A549 (cell line): ENCODE data around the gene PCBP3.

Experiments
- BHLHE40 ChIP-seq: IDR thresholded peaks from 2 replicates; pipeline ENCODE4 v1.6.1; 2012; ENCODE audit warnings: low read depth, low read length, inconsistent platforms
- EP300 ChIP-seq, 2 experiments: fragments of >200 bp; sonication (Bioruptor Twin); formaldehyde crosslinking; IDR thresholded peaks; 2 replicates in 1 of 2; 3 replicates in 1 of 2; pipeline ENCODE4 v1.6.1; 2016 to 2017
- GATA3 ChIP-seq: IDR thresholded peaks from 2 replicates; pipeline ENCODE4 v1.6.1; 2012; ENCODE audit warnings: borderline replicate concordance
- MAFK ChIP-seq: fragments of 450-650 bp; IDR thresholded peaks from 2 replicates; pipeline ENCODE4 v1.6.1; 2014; ENCODE audit not compliant: partially characterized antibody
- POLR2A ChIP-seq: IDR thresholded peaks from 2 replicates; pipeline ENCODE4 v1.6.1; 2012; ENCODE audit warnings: mild to moderate bottlenecking, low read length
- SREBF2 ChIP-seq: fragments of 450-650 bp; IDR thresholded peaks from 2 replicates; pipeline ENCODE4 v1.6.1; 2014; ENCODE audit warnings: mild to moderate bottlenecking, moderate library complexity
- TF ChIP-seq, protein P1 (sequence below): IDR thresholded peaks from 2 replicates; pipeline ENCODE4 v1.6.1; 2012
- TF ChIP-seq, protein P2 (sequence below): fragments of >200 bp; sonication (Bioruptor Twin); formaldehyde crosslinking; IDR thresholded peaks from 3 replicates; pipeline ENCODE4 v1.5.1; 2016

DNA sequence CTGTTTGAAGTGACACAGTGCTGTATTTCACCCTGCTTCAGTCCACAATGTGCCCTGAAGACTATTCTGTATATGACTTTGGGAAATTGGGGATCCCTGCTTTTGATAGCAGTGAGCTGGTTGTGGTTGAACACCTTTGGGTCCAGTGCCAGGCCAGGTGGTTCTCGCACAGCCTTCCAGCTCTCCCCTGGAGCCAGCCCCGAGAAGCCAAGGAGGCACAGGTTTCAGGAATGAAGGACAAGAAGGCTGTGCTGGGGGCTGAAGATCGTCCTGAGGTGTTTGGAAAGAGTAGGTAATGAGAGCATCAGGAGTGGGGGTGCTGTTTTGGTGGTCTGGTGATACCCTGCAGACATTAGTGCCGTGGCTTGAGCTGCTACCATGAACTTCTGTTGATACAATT is 206.7 kb downstream of the PCBP3 start:
- TF ChIP-seq GATA3 (no peak), SREBF2 (no peak), MAFK (no peak), POLR2A (no peak), BHLHE40 (no peak), EP300 (IDR thresholded peaks at IDR 0.05) (no peak)
- TF ChIP-seq, protein P1, sequence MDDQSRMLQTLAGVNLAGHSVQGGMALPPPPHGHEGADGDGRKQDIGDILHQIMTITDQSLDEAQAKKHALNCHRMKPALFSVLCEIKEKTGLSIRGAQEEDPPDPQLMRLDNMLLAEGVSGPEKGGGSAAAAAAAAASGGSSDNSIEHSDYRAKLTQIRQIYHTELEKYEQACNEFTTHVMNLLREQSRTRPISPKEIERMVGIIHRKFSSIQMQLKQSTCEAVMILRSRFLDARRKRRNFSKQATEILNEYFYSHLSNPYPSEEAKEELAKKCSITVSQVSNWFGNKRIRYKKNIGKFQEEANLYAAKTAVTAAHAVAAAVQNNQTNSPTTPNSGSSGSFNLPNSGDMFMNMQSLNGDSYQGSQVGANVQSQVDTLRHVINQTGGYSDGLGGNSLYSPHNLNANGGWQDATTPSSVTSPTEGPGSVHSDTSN = no peak
- TF ChIP-seq, protein P2, sequence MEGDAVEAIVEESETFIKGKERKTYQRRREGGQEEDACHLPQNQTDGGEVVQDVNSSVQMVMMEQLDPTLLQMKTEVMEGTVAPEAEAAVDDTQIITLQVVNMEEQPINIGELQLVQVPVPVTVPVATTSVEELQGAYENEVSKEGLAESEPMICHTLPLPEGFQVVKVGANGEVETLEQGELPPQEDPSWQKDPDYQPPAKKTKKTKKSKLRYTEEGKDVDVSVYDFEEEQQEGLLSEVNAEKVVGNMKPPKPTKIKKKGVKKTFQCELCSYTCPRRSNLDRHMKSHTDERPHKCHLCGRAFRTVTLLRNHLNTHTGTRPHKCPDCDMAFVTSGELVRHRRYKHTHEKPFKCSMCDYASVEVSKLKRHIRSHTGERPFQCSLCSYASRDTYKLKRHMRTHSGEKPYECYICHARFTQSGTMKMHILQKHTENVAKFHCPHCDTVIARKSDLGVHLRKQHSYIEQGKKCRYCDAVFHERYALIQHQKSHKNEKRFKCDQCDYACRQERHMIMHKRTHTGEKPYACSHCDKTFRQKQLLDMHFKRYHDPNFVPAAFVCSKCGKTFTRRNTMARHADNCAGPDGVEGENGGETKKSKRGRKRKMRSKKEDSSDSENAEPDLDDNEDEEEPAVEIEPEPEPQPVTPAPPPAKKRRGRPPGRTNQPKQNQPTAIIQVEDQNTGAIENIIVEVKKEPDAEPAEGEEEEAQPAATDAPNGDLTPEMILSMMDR = no peak
